GM21390 (cell line): ENCODE measurements around the gene PIM2.

Experiments
- ATAC-seq: cut with Tn5 transposase; IDR thresholded peaks from one replicate; pipeline ENCODE4 v1.9.1; 2021; ENCODE audit not compliant: unreplicated experiment

Gene PIM2

GRCh38 chrX:48936429-48937053, 17.7 kb upstream of the PIM2 start:
- ATAC-seq: no peak

GRCh38 chrX:48935301-48935670, 16.5 kb upstream of the PIM2 start:
- no peak for ATAC-seq

- ATAC-seq: no peak
Measured at GRCh38 chrX:48934581-48935300, 15.9 kb upstream of the PIM2 start.

- no peak for ATAC-seq
Measured at GRCh38 chrX:48933757-48934156, 14.9 kb upstream of the PIM2 start.

- no peak for ATAC-seq
Measured at GRCh38 chrX:48927736-48928382, 9.0 kb upstream of the PIM2 start.

GRCh38 chrX:48927123-48927522, 8.3 kb upstream of the PIM2 start:
- ATAC-seq: no peak

GRCh38 chrX:48924270-48924669, 5.4 kb upstream of the PIM2 start:
- ATAC-seq: no peak

GRCh38 chrX:48923771-48924170, 4.9 kb upstream of the PIM2 start:
- ATAC-seq: no peak

GRCh38 chrX:48920718-48921104, 1.9 kb upstream of the PIM2 start:
- no peak for ATAC-seq

GRCh38 chrX:48919947-48920717, 1.3 kb upstream of the PIM2 start:
- ATAC-seq: no peak

- no peak for ATAC-seq
Measured at GRCh38 chrX:48919360-48919841, 577 bp upstream of the PIM2 start.

- ATAC-seq: no peak
Measured at GRCh38 chrX:48918301-48918642, 552 bp downstream of the PIM2 start.

GRCh38 chrX:48917139-48918001, 1.5 kb downstream of the PIM2 start:
- ATAC-seq: peak; percentile 38

GRCh38 chrX:48914593-48915493, 4.0 kb downstream of the PIM2 start:
- ATAC-seq: no peak

- ATAC-seq: no peak
Measured at GRCh38 chrX:48913605-48914366, 5.0 kb downstream of the PIM2 start.

- peak; percentile 69 for ATAC-seq
Measured at GRCh38 chrX:48911412-48912182, 7.2 kb downstream of the PIM2 start, which contains the start of gene SLC35A2. Gene SLC35A2 (minus strand): TSS chrX:48911646. CDS start chrX:48911636, 10 bp downstream.

GRCh38 chrX:48910926-48911411, 7.9 kb downstream of the PIM2 start:
- ATAC-seq: no peak
